Sigmoid colon (tissue), 4 donors: Measurements from ENCODE around the gene ZNF511.

Source experiments
- CTCF ChIP-seq, 4 experiments: fragments of 450-650 bp in 3 of 4; fragments of 200-600 bp in 1 of 4; IDR thresholded peaks; one replicate each; pipeline ENCODE4 v1.5.1; 2016 to 2019; ENCODE audit warnings: antibody characterized with exemption in 4 of 4, mild to moderate bottlenecking in 3 of 4, moderate library complexity in 2 of 4
- EP300 ChIP-seq, 4 donors: sonication (generic); formaldehyde crosslinking; IDR thresholded peaks; one replicate each; pipeline ENCODE4 v1.6.1; 2017; ENCODE audit warnings: antibody characterized with exemption in 4 of 4
- POLR2A ChIP-seq, 2 donors: fragments of 450-650 bp; IDR thresholded peaks; one replicate each; pipeline ENCODE4 v1.6.1; 2016; ENCODE audit warnings: antibody characterized with exemption in 2 of 2, mild to moderate bottlenecking in 2 of 2, moderate library complexity in 2 of 2
- POLR2AphosphoS5 ChIP-seq, 4 donors: sonication (generic); formaldehyde crosslinking; IDR thresholded peaks; one replicate each; pipeline ENCODE4 v1.6.1; 2017; ENCODE audit warnings: antibody characterized with exemption in 4 of 4

GRCh38 chr10:133292919-133293809, 15.6 kb upstream of the ZNF511 start:
- no peak for TF ChIP-seq CTCF (IDR thresholded peaks at IDR 0.05)
- no peak for TF ChIP-seq EP300 (IDR thresholded peaks at IDR 0.05)
- TF ChIP-seq POLR2A (IDR thresholded peaks at IDR 0.05) = no peak
- TF ChIP-seq POLR2AphosphoS5 (IDR thresholded peaks at IDR 0.05) = no peak
